GM10847 (cell line): ENCODE measurements around the gene CNOT6.

ENCODE experiments used
- POLR2A ChIP-seq: IDR thresholded peaks from 2 replicates; pipeline ENCODE4 v1.6.1; 2011; ENCODE audit not compliant: insufficient read length; ENCODE audit errors: extremely low read depth

Gene CNOT6

GRCh38 chr5:180516440-180516839 is 22.3 kb downstream of the CNOT6 start:
- no peak for TF ChIP-seq POLR2A

DNA sequence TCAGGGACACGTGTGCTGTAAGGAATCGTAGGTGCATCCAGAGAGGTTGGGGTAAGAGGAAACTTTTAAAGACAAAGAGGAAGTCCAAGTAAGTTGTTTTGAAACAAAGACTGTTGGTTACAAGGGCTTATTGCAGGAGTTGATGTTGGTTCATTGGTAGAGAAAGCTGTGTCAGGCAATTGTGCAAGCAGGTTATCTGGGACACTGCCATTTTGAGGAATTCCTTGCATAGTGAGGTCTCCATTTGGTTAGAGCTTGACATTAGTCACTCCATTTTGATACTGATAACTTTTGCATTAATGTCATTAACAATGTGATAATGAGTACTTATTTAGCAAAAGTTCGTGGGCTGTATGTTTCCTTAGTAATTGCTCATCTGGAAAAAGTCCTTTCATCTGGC is 24.9 kb downstream of the CNOT6 start:
- no peak for TF ChIP-seq POLR2A

DNA sequence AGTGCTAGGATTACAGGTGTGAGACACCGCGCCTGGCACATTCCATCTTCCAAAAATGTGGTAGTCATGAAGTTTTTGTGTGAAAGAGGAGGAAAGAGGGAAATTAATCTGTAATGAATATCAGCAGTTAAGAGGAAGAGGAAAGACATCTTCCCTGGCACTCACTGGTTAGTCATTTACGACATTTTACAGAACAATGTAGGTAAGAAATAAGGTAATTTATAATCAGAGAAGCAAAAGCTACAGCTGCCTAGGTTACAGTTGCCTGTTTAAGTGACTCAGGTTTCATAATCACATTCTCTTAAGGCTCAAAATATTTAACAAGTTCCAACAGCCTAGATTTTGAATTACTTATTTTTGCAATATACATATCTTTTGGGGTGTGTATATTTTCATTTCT is 26.9 kb downstream of the CNOT6 start:
- no peak for TF ChIP-seq POLR2A

GRCh38 chr5:180521591-180521990 is 27.4 kb downstream of the CNOT6 start:
- no peak for TF ChIP-seq POLR2A

DNA sequence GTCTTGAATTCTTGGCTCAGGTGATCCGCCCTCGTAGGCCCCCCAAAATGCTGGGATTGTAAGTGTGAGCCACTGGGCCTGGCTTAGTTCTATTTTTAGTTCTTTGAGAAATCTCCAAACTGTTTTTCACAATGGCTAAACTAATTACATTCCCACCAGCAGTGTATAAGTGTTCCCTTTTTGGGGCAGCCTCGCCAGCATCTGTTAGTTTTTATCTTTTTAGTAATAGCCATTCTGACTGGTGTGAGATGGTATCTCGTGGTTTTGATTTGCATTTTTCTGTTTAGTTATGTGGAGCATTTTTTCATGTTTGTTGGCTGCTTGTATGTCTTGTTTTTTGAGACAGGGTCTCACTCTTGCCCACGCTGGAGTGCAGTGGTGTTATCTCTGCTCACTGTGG is 28.2 kb downstream of the CNOT6 start:
- TF ChIP-seq POLR2A, result no peak

DNA sequence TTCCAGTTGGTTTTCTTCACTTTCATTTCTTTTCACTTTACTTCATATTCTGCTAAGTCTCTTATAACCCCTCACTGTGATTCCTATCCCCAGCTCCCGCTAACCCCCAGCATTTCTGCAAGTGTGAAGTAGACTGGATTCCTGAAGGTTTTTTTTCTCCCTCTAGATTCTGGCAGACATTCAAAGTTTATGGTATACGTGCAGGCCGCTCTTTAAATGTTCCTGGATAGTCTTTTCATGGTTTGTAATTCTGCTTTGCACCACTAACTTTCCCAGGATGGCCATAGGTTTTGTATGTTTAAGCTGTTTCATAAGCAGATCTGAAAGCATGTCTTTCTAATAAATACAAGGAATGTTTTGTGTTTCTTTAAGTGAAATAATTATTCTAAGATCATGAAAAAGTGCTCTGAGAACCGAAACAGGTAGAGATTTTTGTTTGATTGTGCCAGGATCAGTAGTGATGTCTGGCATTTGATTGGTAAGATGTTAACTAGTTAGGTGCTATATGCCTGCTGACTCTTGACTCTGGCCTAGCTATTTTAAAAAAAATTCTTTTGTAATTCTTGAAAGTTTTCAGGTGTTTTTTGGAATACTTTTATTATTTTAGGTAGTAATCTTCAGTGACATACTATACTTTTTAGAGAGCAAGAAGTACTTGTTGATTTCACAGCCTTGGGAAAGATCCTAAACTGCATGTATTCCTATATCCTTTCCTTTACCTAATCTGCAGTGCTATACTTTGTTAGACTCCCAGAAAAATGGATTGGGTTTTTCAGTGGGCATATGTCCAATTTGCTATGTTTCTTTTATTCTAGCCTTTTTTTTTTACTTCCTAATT is 29.7 kb downstream of the CNOT6 start:
- TF ChIP-seq POLR2A, result no peak

DNA sequence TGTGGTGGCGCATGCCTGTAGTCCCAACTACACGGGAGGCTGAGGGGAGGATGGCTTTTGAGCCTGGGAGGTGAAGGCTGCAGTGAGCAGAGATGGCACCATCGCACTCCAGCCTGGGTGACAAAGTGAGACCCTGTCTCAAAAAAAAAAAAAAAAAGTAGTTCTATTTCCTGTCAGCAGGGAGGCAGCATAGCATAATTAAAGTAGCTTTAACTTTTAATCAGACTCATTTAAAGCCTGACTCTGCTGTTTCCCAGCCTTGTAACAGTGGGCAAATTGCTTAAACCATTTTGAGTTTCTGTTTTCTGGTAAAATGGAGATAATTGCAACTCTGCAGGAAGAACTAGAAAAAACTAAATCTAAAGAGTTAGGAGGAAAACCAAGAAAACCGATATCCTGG is 31.2 kb downstream of the CNOT6 start:
- no peak for TF ChIP-seq POLR2A

- TF ChIP-seq POLR2A, result no peak
Measured at GRCh38 chr5:180526269-180526668, 32.1 kb downstream of the CNOT6 start.

GRCh38 chr5:180527659-180528058 is 33.5 kb downstream of the CNOT6 start:
- TF ChIP-seq POLR2A, result no peak

GRCh38 chr5:180532268-180532667 is 38.1 kb downstream of the CNOT6 start:
- no peak for TF ChIP-seq POLR2A

- no peak for TF ChIP-seq POLR2A
Measured at GRCh38 chr5:180533845-180534244, 39.7 kb downstream of the CNOT6 start.

DNA sequence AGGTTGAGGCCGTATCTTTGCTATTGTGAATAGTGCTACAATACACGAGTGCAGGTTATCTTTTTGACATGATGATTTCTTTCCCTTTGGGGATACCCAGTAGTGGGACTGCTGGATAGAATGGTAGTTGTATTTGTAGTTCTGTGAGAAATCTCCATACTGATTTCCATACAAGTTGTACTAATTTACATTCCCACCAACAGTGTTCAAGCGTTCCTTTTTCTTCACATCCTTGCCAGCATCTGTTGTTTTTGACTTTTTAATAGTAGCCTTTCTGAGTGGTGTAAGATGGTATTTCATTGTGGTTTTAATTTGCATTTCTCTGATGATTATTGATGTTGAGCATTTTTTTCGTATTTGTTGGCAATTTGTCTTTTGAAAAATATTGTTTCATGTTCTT is 41.4 kb downstream of the CNOT6 start:
- TF ChIP-seq POLR2A, result no peak

DNA sequence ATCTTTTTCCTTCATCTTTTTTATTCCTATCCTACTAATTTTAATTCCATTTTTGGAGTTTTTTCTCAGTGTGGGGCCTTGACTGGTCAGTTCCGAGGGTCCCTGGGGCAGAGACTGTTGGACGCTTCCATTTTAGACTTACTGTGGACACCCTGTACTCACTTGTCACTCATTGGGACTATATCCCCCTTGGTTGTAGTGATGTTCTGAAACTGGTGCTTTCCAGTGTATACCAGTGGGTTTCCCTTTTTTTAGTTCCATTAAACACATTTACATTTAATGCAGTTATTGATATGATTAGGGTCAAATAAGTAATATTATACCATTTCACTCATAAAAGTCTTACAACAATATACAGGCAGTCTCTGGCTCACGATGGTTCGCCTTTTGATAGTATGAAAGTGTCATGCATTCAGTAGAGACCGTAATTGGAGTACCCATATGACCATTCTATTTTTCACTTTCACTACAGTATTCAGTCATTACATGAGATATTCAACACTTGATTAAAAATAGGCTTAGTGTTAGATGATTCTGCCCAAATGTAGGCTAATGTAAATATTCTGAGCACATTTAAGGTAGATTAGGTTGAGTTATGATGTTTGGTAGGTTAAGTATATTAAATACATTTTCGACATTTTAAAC is 46.0 kb downstream of the CNOT6 start:
- no peak for TF ChIP-seq POLR2A

DNA sequence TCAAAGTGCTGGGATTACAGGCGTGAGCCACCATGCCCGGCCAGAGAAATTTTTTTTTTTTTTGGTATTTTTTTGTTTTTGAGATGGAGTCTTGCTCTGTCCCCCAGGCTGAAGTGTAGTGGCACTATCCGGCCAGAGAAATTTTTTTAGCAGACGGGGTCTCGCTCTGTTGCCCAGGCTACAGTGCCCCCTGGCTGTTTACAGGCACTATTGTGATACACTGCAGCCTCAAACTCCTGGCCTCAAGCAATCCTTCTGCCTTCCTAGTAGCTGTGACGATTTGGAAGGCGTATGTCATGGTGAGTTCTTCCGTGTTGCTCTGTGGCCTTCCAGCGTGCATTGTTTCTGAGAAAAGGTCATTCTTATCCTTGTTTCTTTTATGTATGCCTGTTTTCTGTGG is 47.5 kb downstream of the CNOT6 start:
- no peak for TF ChIP-seq POLR2A

- TF ChIP-seq POLR2A, result no peak
Measured at GRCh38 chr5:180545248-180545647, 51.1 kb downstream of the CNOT6 start.

DNA sequence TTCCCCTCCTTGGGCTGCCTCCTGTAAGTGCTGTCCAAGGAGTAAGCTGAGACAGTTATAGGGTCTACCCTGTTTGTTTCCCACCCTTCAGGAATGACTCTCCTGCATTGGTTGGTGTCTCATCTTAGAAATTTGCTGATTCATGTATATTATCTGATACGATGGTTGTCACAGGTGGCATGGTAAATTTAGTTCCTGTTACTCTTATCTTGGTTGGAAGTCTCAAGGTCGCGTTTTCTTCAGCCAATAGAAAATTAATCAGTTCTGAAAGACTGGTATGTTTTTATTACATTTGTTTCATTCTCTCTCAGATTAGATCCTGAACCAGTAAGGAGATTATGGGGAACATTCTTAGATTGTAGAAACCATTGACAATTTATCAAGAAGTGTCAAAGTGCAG is 54.4 kb downstream of the CNOT6 start:
- no peak for TF ChIP-seq POLR2A

DNA sequence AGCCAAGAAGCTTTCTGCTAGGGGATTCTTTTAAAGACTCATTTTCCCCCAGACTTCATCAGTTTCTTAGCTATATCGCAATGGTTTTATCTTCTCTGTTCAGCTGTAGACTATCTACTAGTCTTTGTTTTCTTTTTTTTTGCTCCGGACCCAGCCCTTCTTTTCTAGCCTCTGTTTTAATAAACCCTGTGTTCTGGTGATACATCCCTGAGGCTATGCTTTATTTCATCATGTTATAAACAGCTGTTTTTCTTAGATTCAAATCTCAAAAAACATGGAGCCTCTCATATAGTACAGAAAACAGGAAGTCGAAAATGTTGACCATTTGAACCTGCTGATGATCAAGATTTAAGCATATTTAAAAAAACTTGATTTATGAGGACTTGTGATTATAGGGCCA is 59.4 kb downstream of the CNOT6 start:
- no peak for TF ChIP-seq POLR2A
